SH-SY5Y (cell line): ENCODE data around the gene MARCHF10.

Source experiments
- GATA2 ChIP-seq: IDR thresholded peaks from 2 replicates; pipeline ENCODE4 v1.6.1; 2011; ENCODE audit warnings: mild to moderate bottlenecking, low read depth, low read length
- GATA3 ChIP-seq: IDR thresholded peaks from 2 replicates; pipeline ENCODE4 v1.6.1; 2011; ENCODE audit warnings: low read depth, mild to moderate bottlenecking, low read length, moderate library complexity

DNA sequence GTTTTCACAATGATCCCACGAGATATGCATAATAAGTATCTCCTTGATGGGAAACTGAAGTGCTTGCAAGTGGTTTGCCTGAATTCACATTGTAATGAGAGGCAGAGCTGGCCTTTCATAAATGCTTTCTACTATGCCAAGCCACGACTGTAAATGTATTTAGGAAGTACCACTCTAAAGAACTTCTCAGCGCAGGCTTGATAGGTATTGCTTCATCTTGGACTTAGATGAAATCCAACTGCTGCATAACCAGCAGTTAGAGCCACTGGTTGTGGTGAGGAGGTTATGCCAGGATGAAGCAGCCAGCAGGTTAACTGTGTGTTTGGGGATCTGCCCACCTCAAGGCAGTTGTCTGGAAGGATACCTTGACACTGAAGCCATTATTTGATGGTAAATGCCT is 26.8 kb downstream of the MARCHF10 start:
- TF ChIP-seq GATA2 (no peak), GATA3 (no peak)
